Measurements from ENCODE around the gene TMEM244. TPM values are rescaled to one million over a fixed set of nuclear protein-coding genes. Genes with fewer than 3 reads are reported as not detected.

TMEM244 gene
- total RNA-seq, 1 donor from 2014 or later = not detected

DNA sequence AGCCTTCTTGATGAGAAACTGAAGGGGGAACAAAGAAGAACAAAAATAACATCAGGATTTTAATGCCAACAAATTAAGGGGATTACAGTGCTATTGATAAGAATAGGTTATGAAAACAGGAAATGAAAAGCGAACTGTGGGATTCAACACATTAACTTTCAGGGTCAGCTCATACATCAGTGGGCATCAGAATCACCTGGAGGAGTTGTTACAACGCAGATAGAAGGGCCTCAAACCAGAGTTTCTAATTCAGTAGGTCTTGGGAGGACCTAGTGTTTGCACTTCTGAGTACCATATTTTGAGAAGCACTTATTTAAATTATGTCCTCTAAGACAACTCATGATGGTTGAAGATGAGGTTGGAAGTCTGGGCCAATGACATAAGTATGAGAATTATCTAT, 5.6 kb upstream of the TMEM244 start:
- no peak overlapping the region for H3K4me3 ChIP-seq
- H3K4me1 ChIP-seq = no peaks in the 10 kb centered on the region
- H3K27me3 ChIP-seq (ENCODE audit: low read depth) = no peaks in the 10 kb centered on the region
- no peak overlapping the region for H3K27ac ChIP-seq (replicated peaks)
- intact Hi-C loops (cut with micrococcal nuclease) = no loop called here
- no peaks in the 10 kb centered on the region for H3K36me3 ChIP-seq
- DNase-seq = no peak
- TF ChIP-seq, protein P1, sequence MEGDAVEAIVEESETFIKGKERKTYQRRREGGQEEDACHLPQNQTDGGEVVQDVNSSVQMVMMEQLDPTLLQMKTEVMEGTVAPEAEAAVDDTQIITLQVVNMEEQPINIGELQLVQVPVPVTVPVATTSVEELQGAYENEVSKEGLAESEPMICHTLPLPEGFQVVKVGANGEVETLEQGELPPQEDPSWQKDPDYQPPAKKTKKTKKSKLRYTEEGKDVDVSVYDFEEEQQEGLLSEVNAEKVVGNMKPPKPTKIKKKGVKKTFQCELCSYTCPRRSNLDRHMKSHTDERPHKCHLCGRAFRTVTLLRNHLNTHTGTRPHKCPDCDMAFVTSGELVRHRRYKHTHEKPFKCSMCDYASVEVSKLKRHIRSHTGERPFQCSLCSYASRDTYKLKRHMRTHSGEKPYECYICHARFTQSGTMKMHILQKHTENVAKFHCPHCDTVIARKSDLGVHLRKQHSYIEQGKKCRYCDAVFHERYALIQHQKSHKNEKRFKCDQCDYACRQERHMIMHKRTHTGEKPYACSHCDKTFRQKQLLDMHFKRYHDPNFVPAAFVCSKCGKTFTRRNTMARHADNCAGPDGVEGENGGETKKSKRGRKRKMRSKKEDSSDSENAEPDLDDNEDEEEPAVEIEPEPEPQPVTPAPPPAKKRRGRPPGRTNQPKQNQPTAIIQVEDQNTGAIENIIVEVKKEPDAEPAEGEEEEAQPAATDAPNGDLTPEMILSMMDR (IDR thresholded peaks at IDR 0.05; ENCODE audit: borderline replicate concordance) = no peak
- no peaks in the 10 kb centered on the region for H3K9me3 ChIP-seq (replicated peaks)

DNA sequence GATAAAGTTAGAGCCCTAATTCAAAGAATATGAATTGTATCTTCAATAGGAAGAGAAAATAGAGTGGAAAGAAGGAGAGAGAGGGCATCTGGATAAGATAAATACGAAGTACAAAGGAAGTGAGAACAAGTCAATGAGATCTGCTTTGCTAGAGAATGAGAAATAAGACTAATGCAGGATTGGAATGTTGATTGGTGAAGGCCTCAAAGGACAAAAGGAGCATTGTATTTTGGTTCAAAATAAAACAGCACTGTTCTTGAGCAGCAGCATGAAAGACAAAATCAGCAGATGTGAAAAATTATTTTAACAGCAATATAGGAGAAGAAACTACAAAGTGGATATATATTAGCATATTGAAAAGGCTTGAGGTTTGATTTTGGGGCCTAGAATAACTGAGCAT, 5.1 kb upstream of the TMEM244 start:
- H3K9me3 ChIP-seq (replicated peaks) = no peaks in the 10 kb centered on the region
- H3K4me1 ChIP-seq = no peaks in the 10 kb centered on the region
- no peak overlapping the region for H3K4me3 ChIP-seq
- no peaks in the 10 kb centered on the region for H3K36me3 ChIP-seq
- H3K27ac ChIP-seq (replicated peaks) = no peak overlapping the region
- TF ChIP-seq, protein P1 (IDR thresholded peaks at IDR 0.05; ENCODE audit: borderline replicate concordance) = no peak
- no peaks in the 10 kb centered on the region for H3K27me3 ChIP-seq (ENCODE audit: low read depth)
- no peak for DNase-seq
- intact Hi-C loops (cut with micrococcal nuclease) = no loop called here

GRCh38 chr6:129865013-129865412, 3.9 kb upstream of the TMEM244 start:
- no peak overlapping the region for H3K4me3 ChIP-seq
- H3K4me1 ChIP-seq = no peaks in the 10 kb centered on the region
- H3K9me3 ChIP-seq (replicated peaks) = no peaks in the 10 kb centered on the region
- no peaks in the 10 kb centered on the region for H3K36me3 ChIP-seq
- H3K27me3 ChIP-seq (ENCODE audit: low read depth) = no peaks in the 10 kb centered on the region
- TF ChIP-seq, protein P1 (IDR thresholded peaks at IDR 0.05; ENCODE audit: borderline replicate concordance) = no peak
- intact Hi-C loops (cut with micrococcal nuclease) = no loop called here
- no peak for DNase-seq
- H3K27ac ChIP-seq (replicated peaks) = no peak overlapping the region

GRCh38 chr6:129863664-129864063, 2.5 kb upstream of the TMEM244 start:
- intact Hi-C loops (cut with micrococcal nuclease) = no loop called here
- TF ChIP-seq, protein P1 (IDR thresholded peaks at IDR 0.05; ENCODE audit: borderline replicate concordance) = no peak

GRCh38 chr6:129859524-129859923, 1.6 kb downstream of the TMEM244 start:
- H3K9me3 ChIP-seq (replicated peaks) = peaks cover 6% of the 10 kb centered on the region
- no peak for DNase-seq
- intact Hi-C loops (cut with micrococcal nuclease) = no loop called here
- H3K27ac ChIP-seq (replicated peaks) = no peak overlapping the region
- H3K27me3 ChIP-seq (ENCODE audit: low read depth) = no peaks in the 10 kb centered on the region
- no peak overlapping the region for H3K4me3 ChIP-seq
- H3K4me1 ChIP-seq = peaks cover 5% of the 10 kb centered on the region
- TF ChIP-seq, protein P1 (IDR thresholded peaks at IDR 0.05; ENCODE audit: borderline replicate concordance) = no peak
- H3K36me3 ChIP-seq = no peaks in the 10 kb centered on the region

More at GRCh38 chr6:129863664-129864063, 2.5 kb upstream of the TMEM244 start:
- H3K4me3 ChIP-seq = no peak overlapping the region
- peaks cover 5% of the 10 kb centered on the region for H3K4me1 ChIP-seq
- no peaks in the 10 kb centered on the region for H3K9me3 ChIP-seq (replicated peaks)
- no peaks in the 10 kb centered on the region for H3K27me3 ChIP-seq (ENCODE audit: low read depth)
- H3K27ac ChIP-seq (replicated peaks) = no peak overlapping the region
- no peak for DNase-seq
- no peaks in the 10 kb centered on the region for H3K36me3 ChIP-seq

GRCh38 chr6:129857838-129858237, 3.3 kb downstream of the TMEM244 start:
- TF ChIP-seq, protein P1 (IDR thresholded peaks at IDR 0.05; ENCODE audit: borderline replicate concordance) = no peak
- Histone ChIP-seq H3K9me3 (replicated peaks) (peaks cover 6% of the 10 kb centered on the region), H3K36me3 (no peaks in the 10 kb centered on the region), H3K27ac (replicated peaks) (no peak overlapping the region), H3K27me3 (ENCODE audit: low read depth) (no peaks in the 10 kb centered on the region), H3K4me3 (no peak overlapping the region), H3K4me1 (peaks cover 5% of the 10 kb centered on the region)
- intact Hi-C loops (cut with micrococcal nuclease) = no loop called here
- no peak for DNase-seq

All from left ventricle myocardium inferior (tissue), 1 donor.